T-helper 1 cell treated with Interleukin-12 subunit alpha and Interleukin-12 subunit beta and Interleukin-4 antibody, amounts not matched to agents 30 ng/mL and 1 ng/mL, for 36 hours (primary cell): ENCODE results near the gene ACOT9. TPM values are rescaled to one million over a fixed set of nuclear protein-coding genes. Genes with fewer than 3 reads are reported as not detected.
"Not testable (repeated sequence)": the region's sequence is repeated elsewhere in the genome, so short reads cannot be mapped to it uniquely, and the experiment has no call there.

ENCODE experiments used
- intact Hi-C: fragments of 100-400 bp; cut with micrococcal nuclease; formaldehyde crosslinking; loops from one replicate; pipeline ENCODE4 v1.15.1; 2024
- total RNA-seq: library from RNA; stranded (reverse); gene quantifications from 2 replicates; pipeline ENCODE4 v1.2.3, GENCODE V29; 2022

Gene ACOT9, protein sequence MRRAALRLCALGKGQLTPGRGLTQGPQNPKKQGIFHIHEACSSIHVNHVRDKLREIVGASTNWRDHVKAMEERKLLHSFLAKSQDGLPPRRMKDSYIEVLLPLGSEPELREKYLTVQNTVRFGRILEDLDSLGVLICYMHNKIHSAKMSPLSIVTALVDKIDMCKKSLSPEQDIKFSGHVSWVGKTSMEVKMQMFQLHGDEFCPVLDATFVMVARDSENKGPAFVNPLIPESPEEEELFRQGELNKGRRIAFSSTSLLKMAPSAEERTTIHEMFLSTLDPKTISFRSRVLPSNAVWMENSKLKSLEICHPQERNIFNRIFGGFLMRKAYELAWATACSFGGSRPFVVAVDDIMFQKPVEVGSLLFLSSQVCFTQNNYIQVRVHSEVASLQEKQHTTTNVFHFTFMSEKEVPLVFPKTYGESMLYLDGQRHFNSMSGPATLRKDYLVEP
- total RNA-seq = 43.0 and 43.4 TPM in 2 replicates

DNA sequence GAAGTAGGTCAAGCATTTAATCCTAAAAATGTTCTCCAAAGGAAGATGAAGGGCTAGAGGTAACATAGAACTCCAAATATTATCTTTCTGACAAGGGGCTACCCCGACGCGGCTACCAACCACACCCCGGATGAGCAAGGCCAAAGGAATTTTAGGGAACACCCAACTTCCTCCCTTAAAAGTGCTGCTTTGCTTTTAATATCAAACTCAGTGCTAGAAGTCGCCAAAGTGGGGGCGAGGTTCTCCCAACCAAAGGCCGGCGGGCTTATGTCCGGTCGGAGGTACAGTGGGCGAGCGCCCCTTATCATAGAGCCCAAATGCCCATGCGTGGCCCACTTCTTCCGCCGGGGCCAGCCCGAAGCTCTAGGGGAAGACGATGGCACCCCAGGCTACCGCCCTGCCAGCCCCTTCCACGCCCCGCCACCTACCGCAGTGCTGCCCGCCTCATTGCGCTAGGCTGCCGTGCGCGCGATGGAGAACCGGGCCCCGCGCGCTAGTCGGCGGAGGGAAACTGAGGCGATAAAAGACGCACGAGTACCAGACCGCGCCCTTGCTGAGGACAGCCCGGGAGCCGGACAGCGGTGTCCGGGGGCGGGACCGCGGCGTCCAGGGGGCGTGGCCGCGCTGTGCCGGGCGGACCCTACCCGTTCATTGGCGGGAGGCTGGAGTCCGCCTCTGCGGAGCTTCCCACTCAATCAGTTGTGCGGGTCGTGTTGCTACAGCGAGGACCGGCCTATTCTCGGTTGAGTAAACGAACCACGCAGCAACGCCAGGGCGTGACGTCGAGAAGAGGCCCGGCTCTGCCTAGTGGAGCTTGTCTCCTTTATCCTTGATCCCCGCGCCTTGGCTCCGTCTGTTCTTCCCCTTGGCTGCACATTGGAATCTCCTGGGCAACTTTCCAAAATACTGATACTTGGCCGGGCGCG, at the start of gene ACOT9:
TSS of gene ACOT9 (minus strand) at position 580 of the 926 bp plus-strand sequence. CDS start at position 448, 132 bp downstream.
- intact Hi-C loops = loop anchor here (1.0 to 5.0 kb wide), 8 partner anchors 11 to 309 kb away; partner anchors contain the start of genes EIF2S3 and PRDX4

DNA sequence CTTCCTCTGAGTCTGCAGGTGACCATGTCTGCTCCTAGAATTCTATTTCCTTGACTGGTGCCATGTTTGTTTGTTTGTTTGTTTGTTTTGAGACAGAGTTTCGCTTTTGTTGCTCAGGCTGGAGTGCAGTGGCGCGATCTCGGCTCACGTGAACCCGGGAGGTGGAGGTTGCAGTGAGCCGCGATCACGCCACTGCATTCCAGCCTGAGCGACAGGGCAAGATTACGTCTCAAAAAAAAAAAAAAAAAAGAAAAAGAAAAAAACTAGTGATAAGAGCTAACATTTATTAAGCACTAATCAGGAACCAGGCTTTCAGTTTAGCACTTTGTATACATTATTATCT, 47.0 kb upstream of the ACOT9 start:
- intact Hi-C loops = no loop called here

DNA sequence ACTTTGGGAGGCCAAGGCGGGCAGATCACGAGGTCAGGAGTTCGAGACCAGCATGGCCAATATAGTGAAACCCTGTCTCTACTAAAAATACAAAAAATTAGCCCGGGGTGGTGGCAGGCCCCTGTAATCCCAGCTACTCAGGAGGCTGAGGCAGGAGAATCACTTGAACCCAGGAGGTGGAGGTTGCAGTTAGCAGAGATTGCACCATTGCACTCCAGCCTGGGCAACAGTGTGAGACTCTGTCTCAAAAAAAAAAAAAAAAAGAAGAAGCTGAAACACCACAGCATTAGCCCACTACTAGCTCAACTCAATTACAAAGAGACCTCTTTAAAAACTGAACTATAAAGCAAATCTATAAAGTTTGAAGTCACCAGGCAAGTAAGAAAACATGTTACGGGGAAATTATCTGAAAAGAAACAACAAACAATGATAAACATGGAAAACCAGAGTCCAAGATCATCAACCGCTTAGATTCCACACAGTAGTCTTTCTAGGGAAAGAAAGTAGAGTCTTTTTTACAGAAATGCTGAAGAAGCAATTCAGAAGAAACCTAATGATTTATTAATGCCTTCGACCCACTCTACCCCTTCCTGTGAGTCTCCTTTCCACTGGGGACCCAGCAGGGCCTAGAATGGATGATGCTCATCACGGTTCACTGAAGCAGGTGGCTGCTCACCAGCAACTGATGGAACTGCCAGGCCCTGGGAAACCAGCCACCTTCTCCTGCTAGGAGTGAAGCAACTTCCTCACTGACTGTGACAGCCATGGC, 46.5 kb upstream of the ACOT9 start:
- intact Hi-C loops = no loop called here

DNA sequence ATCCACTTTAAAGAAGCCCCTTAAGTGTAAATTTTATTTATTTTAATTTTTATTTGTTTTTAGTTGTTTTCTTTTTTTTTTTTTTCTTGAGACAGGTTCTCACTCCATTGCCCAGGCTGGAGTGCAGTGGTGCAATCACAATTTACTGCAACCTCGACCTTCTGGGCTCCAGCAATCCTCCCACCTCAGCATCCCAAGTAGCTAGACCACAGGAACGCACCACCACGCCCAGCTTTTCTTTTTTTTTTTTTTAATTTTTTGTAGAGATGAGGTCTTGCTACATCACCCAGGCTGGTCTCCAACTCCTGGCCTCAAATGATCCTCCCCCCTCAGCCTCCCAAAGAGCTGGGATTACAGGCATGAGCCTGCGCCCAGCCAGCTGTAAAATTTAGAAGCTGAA, 45.9 kb upstream of the ACOT9 start:
- intact Hi-C loops = no loop called here

DNA sequence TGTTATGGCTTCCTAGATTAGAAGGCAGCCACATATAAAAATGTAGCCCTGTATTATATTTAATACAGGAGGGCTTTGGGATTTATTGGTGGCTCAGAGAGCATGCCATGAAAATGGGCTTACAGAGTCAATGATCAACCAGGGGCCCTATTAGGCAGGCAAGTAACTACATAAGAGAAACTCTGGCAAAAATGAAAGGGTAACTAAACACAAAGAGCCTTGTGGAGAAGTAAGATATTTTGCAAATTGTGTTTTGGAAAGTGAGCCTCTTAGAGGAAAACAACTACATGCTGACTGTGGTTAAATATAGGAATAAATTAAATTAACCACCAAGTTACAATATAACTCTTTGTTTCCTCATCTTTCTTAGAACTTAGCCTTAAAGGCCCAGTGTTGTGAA, 45.4 kb upstream of the ACOT9 start:
- intact Hi-C loops = no loop called here

DNA sequence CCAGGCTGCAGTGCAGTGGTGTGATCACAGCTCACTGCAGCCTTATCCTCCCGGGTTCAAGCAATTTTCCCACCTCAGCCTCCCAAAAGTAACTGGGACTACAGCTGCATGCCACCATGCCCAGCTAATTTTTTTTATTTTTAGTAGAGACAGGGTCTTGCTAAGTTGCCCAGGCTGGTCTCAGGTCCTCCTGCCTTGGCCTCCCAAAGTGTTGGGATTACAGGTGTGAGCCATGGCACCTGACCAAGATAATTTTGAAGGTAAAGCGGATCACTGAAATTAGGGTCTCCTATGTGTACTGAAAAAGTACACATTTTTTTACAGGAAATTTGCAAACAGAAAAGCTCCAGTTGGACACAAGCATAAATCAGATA, 44.7 kb upstream of the ACOT9 start:
- intact Hi-C loops = no loop called here

DNA sequence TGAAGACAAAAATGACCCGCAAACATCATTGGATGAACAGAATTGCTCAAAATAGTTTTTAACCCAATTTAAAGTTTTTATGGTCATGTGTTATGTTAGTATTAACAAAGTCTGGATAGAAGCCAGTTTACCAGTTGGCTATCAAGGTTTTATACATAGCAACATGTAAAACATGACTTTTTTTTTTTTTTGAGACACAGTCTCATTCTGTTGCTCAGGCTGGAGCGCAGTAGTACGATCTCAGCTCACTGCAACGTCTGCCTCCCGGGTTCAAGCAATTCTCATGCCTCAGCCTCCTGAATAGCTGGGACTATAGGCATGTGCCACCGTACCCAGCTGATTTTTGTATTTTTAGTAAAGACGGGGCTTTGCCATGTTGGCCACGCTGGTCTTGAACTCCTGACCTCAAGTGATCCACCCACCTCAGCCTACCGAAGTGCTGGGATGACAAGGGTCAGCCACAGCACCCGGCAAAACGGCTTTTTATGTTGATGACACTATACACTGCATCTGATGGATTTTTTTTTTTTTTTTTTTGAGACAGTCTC, 43.3 kb upstream of the ACOT9 start:
- intact Hi-C loops = no loop called here

DNA sequence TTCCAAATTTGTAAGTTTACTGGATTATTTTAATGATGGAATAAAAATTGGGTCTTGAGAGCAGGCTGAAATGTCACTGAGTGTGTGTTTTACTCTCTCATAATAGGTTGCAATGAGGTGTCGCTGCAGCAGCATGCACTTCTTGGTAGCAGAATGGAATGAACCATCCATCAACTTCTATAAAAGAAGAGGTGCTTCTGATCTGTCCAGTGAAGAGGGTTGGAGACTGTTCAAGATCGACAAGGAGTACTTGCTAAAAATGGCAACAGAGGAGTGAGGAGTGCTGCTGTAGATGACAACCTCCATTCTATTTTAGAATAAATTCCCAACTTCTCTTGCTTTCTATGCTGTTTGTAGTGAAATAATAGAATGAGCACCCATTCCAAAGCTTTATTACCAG, 42.5 kb upstream of the ACOT9 start:
- intact Hi-C loops = no loop called here

DNA sequence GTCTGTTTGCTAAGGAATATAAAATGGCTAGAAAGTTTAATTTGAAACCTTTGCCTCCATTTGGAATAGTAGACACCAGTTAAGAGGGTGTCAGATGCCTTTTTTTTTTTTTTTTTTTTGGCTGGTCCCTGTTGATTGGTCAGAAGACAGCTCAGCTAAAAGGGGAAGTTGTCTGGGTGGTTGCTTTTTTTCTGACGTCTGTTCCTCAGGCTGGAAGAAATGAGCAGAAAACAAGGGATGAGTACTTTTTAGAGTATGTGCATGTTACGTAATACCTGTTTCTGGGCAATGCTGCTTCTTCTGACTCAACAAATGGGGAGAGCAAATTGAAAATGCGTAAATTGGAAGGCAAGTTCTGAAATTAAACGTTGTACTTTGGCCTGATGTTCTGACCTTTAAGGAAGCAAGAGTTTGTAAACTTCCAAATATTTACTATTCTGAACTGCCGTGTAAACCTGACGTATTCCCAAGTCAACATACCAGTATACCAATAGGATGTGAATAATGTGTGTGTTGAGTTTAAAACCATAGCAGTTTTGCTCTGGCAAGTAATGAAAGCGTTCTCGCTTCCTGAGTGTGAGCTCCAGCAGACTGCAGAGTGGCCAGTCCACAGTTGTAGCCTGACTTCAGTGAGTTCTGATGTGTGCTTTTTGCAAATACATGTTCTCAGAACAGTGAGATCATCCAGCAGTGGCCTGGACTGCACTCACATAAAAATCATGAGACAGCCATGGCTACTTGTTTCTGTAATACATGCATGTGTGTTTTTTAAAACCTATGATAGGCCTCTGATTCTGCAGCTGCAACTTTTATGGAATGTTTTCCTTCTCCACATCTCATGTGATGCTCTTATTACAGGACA, 41.6 kb upstream of the ACOT9 start:
- intact Hi-C loops = loop anchor here (1.0 to 5.0 kb wide), 2 partner anchors 118 to 698 kb away; no protein-coding TSS in a partner anchor

DNA sequence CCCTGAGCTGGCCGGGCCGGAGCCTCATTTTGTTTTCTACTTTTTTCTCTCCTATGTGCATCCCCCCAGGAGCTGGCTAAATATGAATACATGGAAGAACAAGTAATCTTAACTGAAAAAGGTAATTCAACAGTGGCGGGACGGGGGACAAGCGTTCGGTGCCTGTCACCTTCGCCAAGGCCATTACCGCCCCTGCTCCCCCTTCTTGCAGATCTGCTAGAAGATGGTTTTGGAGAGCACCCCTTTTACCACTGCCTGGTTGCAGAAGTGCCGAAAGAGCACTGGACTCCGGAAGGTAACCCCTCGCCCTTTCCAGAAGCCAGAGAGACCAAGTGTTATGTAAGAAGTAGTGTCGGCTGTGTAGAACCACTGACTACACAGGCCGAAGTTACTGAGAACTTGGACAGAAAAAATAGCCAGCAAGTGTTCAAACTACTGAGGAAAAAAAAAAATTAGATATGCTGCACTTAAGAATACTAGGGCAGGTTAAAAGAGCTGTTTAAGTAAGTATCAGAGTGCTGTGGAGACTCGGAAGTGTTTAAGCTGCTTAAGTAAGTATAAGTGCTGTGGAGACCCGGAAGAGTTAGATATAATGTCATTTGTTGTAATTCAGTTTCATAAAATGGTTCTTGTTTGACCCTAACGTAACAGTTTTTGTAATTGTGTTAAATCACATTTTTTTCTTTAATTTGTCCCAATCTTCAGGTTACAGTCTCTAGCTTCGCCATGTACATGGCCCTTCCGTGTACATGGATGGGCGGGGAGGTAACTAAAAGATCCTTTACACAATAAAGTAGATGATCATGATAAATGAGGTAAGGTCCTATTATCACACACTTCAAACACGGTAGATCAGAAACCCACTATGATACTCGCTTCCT, 40.8 kb upstream of the ACOT9 start:
- intact Hi-C loops = loop anchor here (1.0 to 5.0 kb wide), 4 partner anchors 28 to 698 kb away; no protein-coding TSS in a partner anchor

DNA sequence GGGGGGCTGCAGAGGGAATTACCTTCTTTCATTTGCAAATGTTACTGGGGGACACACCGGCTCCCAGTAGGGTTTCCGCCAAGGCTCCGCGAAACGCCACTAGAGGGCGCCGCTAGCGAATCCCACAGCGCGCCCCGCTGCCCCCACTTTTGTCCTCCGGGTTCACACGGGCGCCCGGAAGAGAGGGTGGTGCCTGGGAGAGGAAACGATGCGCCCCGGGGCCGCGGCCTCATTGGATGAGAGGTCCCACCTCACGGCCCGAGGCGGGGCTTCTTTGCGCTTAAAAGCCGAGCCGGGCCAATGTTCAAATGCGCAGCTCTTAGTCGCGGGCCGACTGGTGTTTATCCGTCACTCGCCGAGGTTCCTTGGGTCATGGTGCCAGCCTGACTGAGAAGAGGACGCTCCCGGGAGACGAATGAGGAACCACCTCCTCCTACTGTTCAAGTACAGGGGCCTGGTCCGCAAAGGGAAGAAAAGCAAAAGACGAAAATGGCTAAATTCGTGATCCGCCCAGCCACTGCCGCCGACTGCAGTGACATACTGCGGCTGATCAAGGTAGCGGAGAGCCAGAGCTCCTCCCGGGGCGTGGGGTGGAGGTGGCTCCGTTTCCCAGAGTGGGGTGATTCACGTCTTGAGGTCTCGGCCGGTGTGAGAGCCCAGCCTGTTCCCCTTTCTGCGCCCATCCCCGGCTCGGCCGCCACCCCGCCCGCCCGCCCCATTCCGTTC, 40.0 kb upstream of the ACOT9 start, which contains the start of gene SAT1:
TSS of gene SAT1 (plus strand) at position 311 of the 726 bp plus-strand sequence. CDS start at position 490, 179 bp downstream.
- intact Hi-C loops = loop anchor here (1.0 to 5.0 kb wide), 4 partner anchors 27 to 699 kb away; partner anchors contain the start of gene PRDX4

DNA sequence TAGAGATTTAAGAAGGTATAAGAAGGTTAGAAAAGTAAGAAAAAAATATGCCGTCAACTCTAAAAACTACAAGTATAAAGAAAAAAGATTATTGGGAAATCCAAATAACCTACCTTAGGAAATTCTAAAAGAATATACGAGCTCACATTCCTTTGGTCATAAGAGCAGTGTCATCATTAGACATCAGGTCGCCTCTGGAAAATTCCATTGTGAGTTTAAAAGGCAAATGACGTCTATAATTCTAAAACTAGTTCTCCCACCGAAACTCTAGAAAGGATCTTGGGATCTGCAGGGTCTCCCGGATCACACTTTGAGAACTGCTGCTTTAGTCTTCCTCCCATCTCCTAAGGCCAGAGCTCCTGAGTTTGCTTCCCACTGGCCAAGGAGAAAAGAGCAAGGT, 39.4 kb upstream of the ACOT9 start:
- intact Hi-C loops = loop anchor here (1.0 to 5.0 kb wide), 3 partner anchors 115 to 700 kb away; partner anchors contain the start of gene PRDX4

DNA sequence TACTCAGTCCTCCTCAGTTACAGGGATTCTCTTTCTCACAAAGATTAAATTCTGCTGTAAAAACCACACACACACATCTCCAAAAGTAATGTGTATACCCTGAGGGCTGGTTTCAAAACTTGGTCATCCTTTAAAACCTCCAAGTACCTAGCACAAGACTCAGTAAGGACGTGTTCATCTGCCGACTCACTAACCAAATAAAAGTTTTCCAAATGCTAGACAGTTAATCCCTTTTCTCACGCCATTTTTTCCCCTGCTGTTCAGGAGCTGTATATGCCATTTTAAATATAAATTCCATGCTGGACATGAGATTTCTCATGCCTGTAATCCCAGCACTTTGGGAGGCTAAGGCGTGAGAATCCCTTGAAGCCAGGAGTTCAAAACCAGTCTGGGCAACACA, 35.9 kb upstream of the ACOT9 start:
- intact Hi-C loops = no loop called here

DNA sequence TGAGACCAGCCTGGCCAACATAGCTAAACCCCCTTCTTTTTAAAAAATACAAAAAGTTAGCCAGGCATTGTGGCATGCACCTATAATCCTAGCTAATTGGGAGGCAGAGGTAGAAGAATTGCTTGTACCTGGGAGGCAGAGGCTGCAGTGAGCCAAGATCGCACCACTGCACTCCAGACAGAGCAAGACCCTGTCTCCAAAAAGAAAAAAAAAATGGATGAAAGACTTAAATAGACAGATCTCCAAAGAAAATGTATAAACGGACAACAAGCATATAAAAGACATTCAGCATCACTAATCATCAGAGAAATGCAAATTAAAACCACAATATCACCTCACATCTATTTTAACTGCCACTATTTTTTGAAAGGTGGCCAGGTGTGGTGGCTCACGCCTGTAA, 33.3 kb upstream of the ACOT9 start:
- intact Hi-C loops = no loop called here

DNA sequence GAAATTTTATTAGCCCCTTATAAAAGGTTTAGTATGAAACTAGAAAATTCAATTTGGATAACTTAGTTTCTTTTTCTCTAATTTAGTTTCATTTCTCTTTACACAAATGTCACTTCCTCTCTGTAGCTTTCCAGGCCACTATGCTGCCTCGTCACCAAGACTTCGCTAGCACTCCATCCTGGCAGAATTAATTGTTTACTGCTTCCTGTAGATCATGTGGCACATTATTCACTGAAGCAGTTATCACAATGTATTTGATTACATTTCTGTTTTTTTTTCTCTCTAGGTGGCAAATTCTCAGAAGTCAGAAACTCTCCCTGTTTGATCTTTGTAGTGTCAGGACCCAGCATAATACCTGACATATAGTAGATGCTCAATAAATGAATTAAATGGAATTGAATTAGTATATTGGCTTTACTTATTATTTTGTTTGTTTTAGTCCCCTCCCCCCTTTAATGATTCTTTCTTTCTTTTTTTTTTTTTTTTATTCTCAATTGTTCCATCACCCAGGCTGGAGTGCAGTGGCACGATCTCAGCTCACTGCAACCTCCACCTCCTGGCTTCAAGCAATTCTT, 30.6 kb upstream of the ACOT9 start:
- intact Hi-C loops = loop anchor here (1.0 to 2.0 kb wide), 3 partner anchors 8 to 31 kb away; partner anchors contain the start of gene ACOT9

DNA sequence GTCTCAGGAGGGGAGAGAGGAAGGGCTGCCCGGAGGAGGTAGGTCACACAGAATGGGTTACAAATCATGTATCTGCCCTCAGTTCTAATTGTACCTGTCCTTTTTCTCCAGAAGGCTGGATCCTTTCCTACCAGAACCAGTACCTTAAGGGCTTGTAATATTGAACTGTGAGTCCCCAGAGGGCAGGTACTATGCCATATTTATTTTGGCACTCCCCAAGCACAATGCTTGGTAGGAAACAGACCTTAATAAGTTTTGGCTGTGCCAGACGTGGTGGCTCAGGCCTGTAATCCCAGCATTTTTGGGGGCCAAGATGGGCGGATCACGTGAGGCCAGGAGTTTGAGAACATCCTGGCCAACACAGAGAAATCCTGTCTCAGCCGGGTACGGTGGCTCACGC, 28.0 kb upstream of the ACOT9 start:
- intact Hi-C loops = not testable (repeated sequence)

DNA sequence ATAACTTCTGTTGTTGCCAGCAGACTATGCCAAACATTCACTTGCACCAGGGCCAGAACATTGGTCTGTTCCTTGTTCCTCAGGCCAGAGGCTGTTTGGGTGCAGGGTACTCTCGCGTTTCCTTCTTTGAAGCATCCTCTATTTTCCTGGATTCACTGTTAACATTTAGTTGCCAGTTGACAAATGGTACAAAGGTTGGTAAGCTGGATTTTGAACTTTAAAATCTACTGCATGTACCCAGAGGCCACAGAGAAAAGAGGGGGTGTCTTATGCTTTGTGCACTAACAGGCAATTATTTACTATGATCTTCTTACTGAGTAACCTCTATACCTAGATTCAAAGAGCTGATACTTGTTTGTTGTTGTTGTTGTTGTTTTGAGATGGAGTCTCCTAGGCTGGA, 27.1 kb upstream of the ACOT9 start:
- intact Hi-C loops = no loop called here
